ENCODE measurements around the gene CNTNAP5. TPM values are rescaled to one million over a fixed set of nuclear protein-coding genes. Genes with fewer than 3 reads are reported as not detected.

The CNTNAP5 gene
- total and polyA plus RNA-seq, 9 of the 15 experiments (the other 6 are each of a cell fraction or from before 2014, with no cell fraction given), result not detected

GRCh38 chr2:124756048-124756447 lies 731.0 kb downstream of the CNTNAP5 start (continued):
- no peak for TF ChIP-seq ZNF639 (CRISPR knock-in tag; conservative IDR thresholded peaks at IDR 0.05 in 1 of 2, IDR thresholded peaks at IDR 0.05 in 1 of 2)
- TF ChIP-seq GATAD2A (IDR thresholded peaks at IDR 0.05), result no peak

- Histone ChIP-seq H3K4me1 (replicated peaks in 1 of 2; ENCODE audit: control insufficient read depth in 2 of 2, insufficient read depth in 2 of 2, low read length in 2 of 2) (no peaks in the 10 kb centered on the region), H3K9me3 (replicated peaks; ENCODE audit: control insufficient read depth, insufficient read depth, low read depth, low read length) (0 out of 2 replicates have a peak, but pooled peaks cover 3% of the 10 kb centered on the region), H3K9me1 (ENCODE audit: control insufficient read depth, insufficient read depth, low read length) (no peaks in the 10 kb centered on the region), H3K27me3 (ENCODE audit: control insufficient read depth in 2 of 2, insufficient read depth in 2 of 2, low read length in 2 of 2) (no peaks in the 10 kb centered on the region), H3K9ac (ENCODE audit: insufficient read depth in 1 of 2, low read depth in 2 of 2, low read length in 2 of 2) (no peak overlapping the region), H3K27ac (ENCODE audit: extremely low read depth, low read depth, low read length) (no peak overlapping the region), H2AFZ (ENCODE audit: low read depth, low read length) (no peak overlapping the region), H3K4me2 (ENCODE audit: insufficient read depth, low read length) (no peak overlapping the region), H4K20me1 (replicated peaks; ENCODE audit: control insufficient read depth, insufficient read depth, low read length) (no peaks in the 10 kb centered on the region), H3K36me3 (ENCODE audit: control insufficient read depth, insufficient read depth, low read length) (no peaks in the 10 kb centered on the region), H3K79me2 (ENCODE audit: control insufficient read depth, insufficient read depth, low read length) (no peaks in the 10 kb centered on the region), H3K4me3 (no peak overlapping the region)
- TF ChIP-seq SRSF9 (IDR thresholded peaks at IDR 0.05; ENCODE audit: borderline replicate concordance, low read depth, low read length), result no peak
- no peak for TF ChIP-seq MEIS2 (IDR thresholded peaks at IDR 0.05; ENCODE audit: partially characterized antibody)
- no peak for TF ChIP-seq HNRNPL (IDR thresholded peaks at IDR 0.05; ENCODE audit: low read depth, low read length)
- TF ChIP-seq HSF4 (CRISPR knock-in tag; IDR thresholded peaks at IDR 0.05; ENCODE audit: borderline replicate concordance), result no peak
- TF ChIP-seq SMARCA5 (IDR thresholded peaks at IDR 0.05), result no peak
- TF ChIP-seq ZNF124 (CRISPR knock-in tag; IDR thresholded peaks at IDR 0.05), result no peak
- no peak for TF ChIP-seq TBL1XR1 (IDR thresholded peaks at IDR 0.05; ENCODE audit: low read length in 2 of 2)
- FAIRE-seq (no peak), DNase-seq (ENCODE audit: extremely low read depth in 1 of 4, low spot score in 3 of 4) (no peak), ATAC-seq (no peak)
- ChIA-PET POLR2A (no interaction called here), CTCF (ENCODE audit: low intra/inter-chr PET ratio) (no interaction called here)
- in situ Hi-C loops (cut with MboI), result no loop called here
- no TSS peak for BruUV-seq (replicated peaks)
- WGBS (ENCODE audit: insufficient coverage, low coverage, missing lambda C conversion rate), result 0% methylated on average over 1 of the region's 1 CpG
- intact Hi-C loops (cut with micrococcal nuclease), result no loop called here
Observed at GRCh38 chr2:124762388-124762787, 737.3 kb downstream of the CNTNAP5 start.

Data from K562 (cell line).